Keratinocyte (primary cell): ENCODE results near the gene TNS4. TPM values are rescaled to one million over a fixed set of nuclear protein-coding genes. Genes with fewer than 3 reads are reported as not detected.

Experiments used
- DNase-seq: peaks from one replicate; pipeline ENCODE4 v3.0.0-alpha.2; 2011; ENCODE audit warnings: low read depth, missing footprints, low spot score
- FAIRE-seq: peaks from 2 replicates; lab custom pipeline; 2011; peaks lifted over from hg19 to GRCh38; lab: Jason Lieb, UNC
- H2AFZ ChIP-seq: 2 replicates; pipeline ENCODE4 v1.6.0; 2012; ENCODE audit warnings: low read length, control low read depth, inconsistent platforms; ENCODE audit not compliant: control insufficient read depth
- H3K27ac ChIP-seq: 2 replicates; pipeline ENCODE4 v1.5.1; 2011; ENCODE audit warnings: low read length; ENCODE audit not compliant: control insufficient read depth, insufficient read depth
- H3K27me3 ChIP-seq: 3 replicates; pipeline ENCODE4 v1.6.0; 2011; ENCODE audit warnings: low read length; ENCODE audit not compliant: control insufficient read depth, insufficient read depth; ENCODE audit errors: extremely low read depth
- H3K36me3 ChIP-seq, 2 experiments: 2 replicates in 1 of 2; 3 replicates in 1 of 2; pipeline ENCODE4 v1.5.1; 2011; ENCODE audit warnings: low read length in 2 of 2, mild to moderate bottlenecking in 1 of 2; ENCODE audit not compliant: control insufficient read depth in 2 of 2, insufficient read depth in 2 of 2; ENCODE audit errors: extremely low read depth in 1 of 2
- H3K4me1 ChIP-seq: 3 replicates; pipeline ENCODE4 v1.5.1; 2011; ENCODE audit warnings: low read length; ENCODE audit not compliant: control insufficient read depth, insufficient read depth; ENCODE audit errors: extremely low read depth
- H3K4me2 ChIP-seq: 3 replicates; pipeline ENCODE4 v1.6.0; 2011; ENCODE audit warnings: low read depth, low read length; ENCODE audit not compliant: control insufficient read depth, insufficient read depth; ENCODE audit errors: extremely low read depth
- H3K4me3 ChIP-seq, 3 experiments: fragments of 200-600 bp in 1 of 3; sonication (generic) in 1 of 3; 2 replicates in 2 of 3; 3 replicates in 1 of 3; pipeline ENCODE4 v1.5.1; 2011 to 2016; ENCODE audit warnings: low read length in 3 of 3, mild to moderate bottlenecking in 3 of 3, control low read depth in 2 of 3, inconsistent platforms in 1 of 3, low read depth in 1 of 3, mixed read lengths in 1 of 3, mixed run types in 1 of 3, moderate library complexity in 1 of 3; ENCODE audit not compliant: control insufficient read depth in 2 of 3, insufficient read depth in 2 of 3; ENCODE audit errors: extremely low read depth in 1 of 3
- H3K79me2 ChIP-seq: 2 replicates; pipeline ENCODE4 v1.6.0; 2012; ENCODE audit warnings: low read length; ENCODE audit not compliant: control insufficient read depth, insufficient read depth
- H3K9ac ChIP-seq: 3 replicates; pipeline ENCODE4 v1.6.0; 2011; ENCODE audit warnings: low read length; ENCODE audit not compliant: control insufficient read depth, insufficient read depth; ENCODE audit errors: extremely low read depth
- H3K9me1 ChIP-seq: 3 replicates; pipeline ENCODE4 v1.6.0; 2011; ENCODE audit warnings: low read length; ENCODE audit not compliant: control insufficient read depth, insufficient read depth; ENCODE audit errors: extremely low read depth
- H3K9me3 ChIP-seq: 2 replicates; pipeline ENCODE4 v1.5.1; 2012; ENCODE audit warnings: low read depth, low read length; ENCODE audit not compliant: control insufficient read depth
- H4K20me1 ChIP-seq: 3 replicates; pipeline ENCODE4 v1.6.0; 2011; ENCODE audit warnings: low read length; ENCODE audit not compliant: control insufficient read depth, insufficient read depth; ENCODE audit errors: extremely low read depth
- EZH2 ChIP-seq: IDR thresholded peaks from one replicate; pipeline ENCODE4 v1.6.1; 2012; ENCODE audit warnings: inconsistent platforms, mild to moderate bottlenecking, low read length, moderate library complexity
- dilution Hi-C: fragments of 300-500 bp; cut with MboI; formaldehyde crosslinking; loops from one replicate; pipeline ENCODE4 v1.7.0; 2020; ENCODE audit warnings: low sequenced_read_pairs; ENCODE audit not compliant: extremely low pct_ligation_motif_present
- polyA plus RNA-seq, 5 experiments: library from polyadenylated mRNA; depleted of rRNA in 3 of 5; stranded (reverse) in 3 of 5; stranded (forward) in 1 of 5; unstranded in 1 of 5; fragments of >200 nt; gene quantifications; 1 replicate in 1 of 5; 2 replicates in 3 of 5; 3 replicates in 1 of 5; pipeline versions ENCODE4 v1.2.1 to v1.2.3, GENCODE V29; 2011 to 2012; ENCODE audit warnings: missing spikeins in 2 of 5, low read depth in 1 of 5, low replicate concordance in 1 of 5
- TF ChIP-seq, protein P1 (sequence below), 3 experiments: IDR thresholded peaks in 1 of 3; conservative IDR thresholded peaks in 1 of 3; optimal IDR thresholded peaks in 1 of 3; 2 replicates in 2 of 3; 3 replicates in 1 of 3; pipeline versions ENCODE3 to v1.5.1; 2011; ENCODE audit warnings: low read length in 3 of 3, mild to moderate bottlenecking in 3 of 3, moderate library complexity in 2 of 3, control low read depth in 1 of 3, inconsistent platforms in 1 of 3; ENCODE audit not compliant: insufficient read depth in 2 of 3; ENCODE audit errors: extremely low read depth in 1 of 3

The TNS4 gene
- polyA plus RNA-seq, 1 donor (not counting 4 experiments of a cell fraction or from before 2014, with no cell fraction given) = 160 TPM

DNA sequence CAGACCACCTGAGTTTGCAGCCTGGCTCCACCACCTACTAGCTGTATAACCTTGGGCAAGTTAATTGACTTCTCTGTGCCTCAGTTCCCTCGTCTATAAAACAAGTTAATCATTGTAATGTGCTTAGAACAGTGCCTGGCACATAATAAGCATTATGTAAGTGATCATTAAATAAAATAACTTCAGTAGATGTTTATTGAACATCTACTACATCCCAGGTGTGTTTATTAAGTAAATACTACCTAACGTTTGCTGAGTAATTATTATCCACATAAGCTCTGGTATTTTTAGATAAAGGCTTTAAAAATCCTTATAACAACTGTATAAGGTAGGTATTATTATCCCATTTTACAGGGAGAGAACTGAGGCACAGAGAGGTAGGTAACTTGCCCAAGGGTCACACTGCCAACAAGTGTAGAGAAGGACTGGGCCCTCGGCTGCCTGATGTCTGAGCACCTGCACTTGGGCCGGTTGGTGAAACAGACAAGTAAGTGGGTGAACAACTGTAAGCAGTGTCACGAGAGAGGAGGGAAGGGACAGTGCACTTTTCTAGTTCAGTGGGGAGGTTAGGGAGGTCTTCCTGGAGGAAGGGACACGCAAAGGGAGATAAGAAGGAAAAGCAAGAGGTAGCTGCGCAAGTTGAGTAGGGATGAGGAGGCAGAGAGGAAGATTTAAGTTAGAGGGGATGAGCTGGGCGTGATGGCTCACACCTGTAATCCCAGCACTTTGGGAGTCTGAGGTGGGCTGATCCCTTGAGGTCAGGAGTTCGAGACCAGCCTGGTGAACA lies 4.6 kb downstream of the TNS4 start:
- DNase-seq (no peak), FAIRE-seq (peak; percentile 82)
- no peak for TF ChIP-seq EZH2
- TF ChIP-seq, protein P1, sequence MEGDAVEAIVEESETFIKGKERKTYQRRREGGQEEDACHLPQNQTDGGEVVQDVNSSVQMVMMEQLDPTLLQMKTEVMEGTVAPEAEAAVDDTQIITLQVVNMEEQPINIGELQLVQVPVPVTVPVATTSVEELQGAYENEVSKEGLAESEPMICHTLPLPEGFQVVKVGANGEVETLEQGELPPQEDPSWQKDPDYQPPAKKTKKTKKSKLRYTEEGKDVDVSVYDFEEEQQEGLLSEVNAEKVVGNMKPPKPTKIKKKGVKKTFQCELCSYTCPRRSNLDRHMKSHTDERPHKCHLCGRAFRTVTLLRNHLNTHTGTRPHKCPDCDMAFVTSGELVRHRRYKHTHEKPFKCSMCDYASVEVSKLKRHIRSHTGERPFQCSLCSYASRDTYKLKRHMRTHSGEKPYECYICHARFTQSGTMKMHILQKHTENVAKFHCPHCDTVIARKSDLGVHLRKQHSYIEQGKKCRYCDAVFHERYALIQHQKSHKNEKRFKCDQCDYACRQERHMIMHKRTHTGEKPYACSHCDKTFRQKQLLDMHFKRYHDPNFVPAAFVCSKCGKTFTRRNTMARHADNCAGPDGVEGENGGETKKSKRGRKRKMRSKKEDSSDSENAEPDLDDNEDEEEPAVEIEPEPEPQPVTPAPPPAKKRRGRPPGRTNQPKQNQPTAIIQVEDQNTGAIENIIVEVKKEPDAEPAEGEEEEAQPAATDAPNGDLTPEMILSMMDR (optimal IDR thresholded peaks at IDR 0.05 in 1 of 3, IDR thresholded peaks at IDR 0.05 in 1 of 3, conservative IDR thresholded peaks at IDR 0.05 in 1 of 3; ENCODE audit: extremely low read depth in 1 of 3, insufficient read depth in 2 of 3, low read length in 3 of 3) = no peak
- H3K4me2 ChIP-seq = peak overlapping the region; percentile 98
- H3K9me3 ChIP-seq = no peaks in the 10 kb centered on the region
- H3K4me3 ChIP-seq = peak overlapping the region; percentile 79 to 98 (median 91)
- peaks cover 74% of the 10 kb centered on the region for H4K20me1 ChIP-seq
- H2AFZ ChIP-seq = no peak overlapping the region
- no peaks in the 10 kb centered on the region for H3K27me3 ChIP-seq
- peak overlapping the region; percentile 94 for H3K27ac ChIP-seq
- H3K36me3 ChIP-seq = peaks cover 25 to 80% of the 10 kb centered on the region in 2 experiments
- peaks cover 65% of the 10 kb centered on the region for H3K4me1 ChIP-seq
- dilution Hi-C loops = no loop called here
- peaks cover 11% of the 10 kb centered on the region for H3K9me1 ChIP-seq
- H3K9ac ChIP-seq = peak overlapping the region; percentile 99
- peaks cover 79% of the 10 kb centered on the region for H3K79me2 ChIP-seq

DNA sequence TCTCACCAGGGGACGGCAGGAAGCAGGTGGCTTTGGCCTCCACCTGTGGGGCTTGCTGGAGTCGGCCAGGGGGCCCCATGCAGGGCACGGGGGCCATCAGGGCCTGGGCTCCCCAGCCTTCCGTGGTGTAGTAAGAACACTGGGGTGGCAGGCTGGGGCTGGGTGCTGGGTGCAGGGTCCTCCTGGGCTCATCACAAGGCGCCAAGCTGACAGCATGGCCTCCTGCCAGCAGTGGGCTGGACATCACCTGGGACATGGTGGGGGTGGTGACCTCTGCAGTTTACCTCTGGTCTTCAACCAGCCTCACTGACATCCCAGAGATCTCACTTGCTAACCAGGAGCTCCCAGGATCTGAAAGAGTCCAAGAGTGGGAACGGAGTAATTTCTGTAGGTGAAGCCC lies 5.3 kb downstream of the TNS4 start:
- DNase-seq = peak; percentile 46
- Histone ChIP-seq H3K9me3 (no peaks in the 10 kb centered on the region), H3K36me3 (peaks cover 28 to 85% of the 10 kb centered on the region in 2 experiments), H2AFZ (no peak overlapping the region), H3K27ac (peak overlapping the region; percentile 94), H3K4me1 (peaks cover 67% of the 10 kb centered on the region), H4K20me1 (peaks cover 79% of the 10 kb centered on the region), H3K9me1 (peaks cover 11% of the 10 kb centered on the region), H3K79me2 (peaks cover 72% of the 10 kb centered on the region), H3K4me3 (peak overlapping the region; percentile 16 to 98 (median 91)), H3K27me3 (no peaks in the 10 kb centered on the region), H3K9ac (peak overlapping the region; percentile 99), H3K4me2 (peak overlapping the region; percentile 98)
- dilution Hi-C loops = no loop called here
- TF ChIP-seq, protein P1 (optimal IDR thresholded peaks at IDR 0.05 in 1 of 3, IDR thresholded peaks at IDR 0.05 in 1 of 3, conservative IDR thresholded peaks at IDR 0.05 in 1 of 3; ENCODE audit: extremely low read depth in 1 of 3, insufficient read depth in 2 of 3, low read length in 3 of 3) = no peak
- no peak for TF ChIP-seq EZH2
- FAIRE-seq = peak; percentile 23
